Fibroblast of skin of back (primary cell): ENCODE results near the gene NELFCD.

ENCODE experiments used
- DNase-seq: peaks from one replicate; pipeline ENCODE4 v3.0.0-alpha.2; 2013

The NELFCD gene

GRCh38 chr20:58994390-58995159 lies 13.5 kb downstream of the NELFCD start:
- no peak for DNase-seq

- no peak for DNase-seq
Observed at GRCh38 chr20:58995461-58996225, 14.6 kb downstream of the NELFCD start.

- DNase-seq, result no peak
Observed at GRCh38 chr20:58996226-58996611, 15.2 kb downstream of the NELFCD start.

GRCh38 chr20:58997141-58997770 lies 16.2 kb downstream of the NELFCD start:
- no peak for DNase-seq

- no peak for DNase-seq
Observed at GRCh38 chr20:58998656-58999055, 17.6 kb downstream of the NELFCD start.

GRCh38 chr20:59000326-59000725 lies 19.3 kb downstream of the NELFCD start:
- DNase-seq, result no peak

- DNase-seq, result no peak
Observed at GRCh38 chr20:59001068-59001448, 20.0 kb downstream of the NELFCD start.

- no peak for DNase-seq
Observed at GRCh38 chr20:59001449-59002171, 20.6 kb downstream of the NELFCD start.

- no peak for DNase-seq
Observed at GRCh38 chr20:59002388-59002787, 21.3 kb downstream of the NELFCD start.

- no peak for DNase-seq
Observed at GRCh38 chr20:59002874-59003399, 21.9 kb downstream of the NELFCD start.

GRCh38 chr20:59003836-59004492 lies 22.9 kb downstream of the NELFCD start:
- no peak for DNase-seq

- no peak for DNase-seq
Observed at GRCh38 chr20:59004493-59004762, 23.4 kb downstream of the NELFCD start.

GRCh38 chr20:59004763-59005522 lies 23.9 kb downstream of the NELFCD start:
- DNase-seq, result no peak

- DNase-seq, result no peak
Observed at GRCh38 chr20:59005523-59006166, 24.6 kb downstream of the NELFCD start.

GRCh38 chr20:59006167-59006863 lies 25.3 kb downstream of the NELFCD start:
- DNase-seq, result no peak

- DNase-seq, result peak; percentile 54
Observed at GRCh38 chr20:59006864-59007664, 26.0 kb downstream of the NELFCD start, which contains the start of gene CTSZ. Gene CTSZ, minus strand, starts transcription at chr20:59007254. Its CDS starts 126 bp downstream, at chr20:59007128.

GRCh38 chr20:59007665-59008511 lies 26.8 kb downstream of the NELFCD start:
- no peak for DNase-seq

- DNase-seq, result no peak
Observed at GRCh38 chr20:59008715-59009336, 27.8 kb downstream of the NELFCD start.
